H9 (cell line): Measurements from ENCODE around the gene IPO11. TPM values are rescaled to one million over a fixed set of nuclear protein-coding genes. Genes with fewer than 3 reads are reported as not detected.

Experiments
- DNase-seq: peaks from one replicate; pipeline ENCODE4 v3.0.0-alpha.2; 2017
- H2AFZ ChIP-seq: one replicate; pipeline ENCODE4 v1.6.1; 2013; ENCODE audit warnings: mild to moderate bottlenecking, low read length, control low read depth, moderate library complexity
- H2AK5ac ChIP-seq: 2 replicates; pipeline ENCODE4 v1.6.1; 2013; ENCODE audit warnings: low read length, control low read depth, mixed read lengths; ENCODE audit not compliant: insufficient read length
- H2BK120ac ChIP-seq: one replicate; pipeline ENCODE4 v1.6.1; 2013; ENCODE audit warnings: low read depth, mild to moderate bottlenecking, low read length, control low read depth, inconsistent platforms; ENCODE audit not compliant: poor library complexity, severe bottlenecking
- H2BK12ac ChIP-seq: 2 replicates; pipeline ENCODE4 v1.6.1; 2013; ENCODE audit warnings: low read length, control low read depth, mixed read lengths, low read depth; ENCODE audit not compliant: insufficient read length
- H2BK15ac ChIP-seq: 2 replicates; pipeline ENCODE4 v1.6.1; 2013; ENCODE audit warnings: low read depth, low read length, control low read depth
- H2BK20ac ChIP-seq: one replicate; pipeline ENCODE4 v1.6.1; 2013; ENCODE audit warnings: low read depth, mild to moderate bottlenecking, low read length, control low read depth, inconsistent platforms; ENCODE audit not compliant: poor library complexity, severe bottlenecking
- H2BK5ac ChIP-seq: 2 replicates; pipeline ENCODE4 v1.6.1; 2013; ENCODE audit warnings: low read length, control low read depth, mixed read lengths; ENCODE audit not compliant: insufficient read length
- H3K14ac ChIP-seq: 2 replicates; pipeline ENCODE4 v1.6.1; 2013; ENCODE audit warnings: low read length, control low read depth; ENCODE audit not compliant: insufficient read depth
- H3K18ac ChIP-seq: 2 replicates; pipeline ENCODE4 v1.6.1; 2013; ENCODE audit warnings: low read depth, mild to moderate bottlenecking, mixed read lengths, low read length, control low read depth; ENCODE audit not compliant: insufficient read length
- H3K23ac ChIP-seq: 2 replicates; pipeline ENCODE4 v1.6.1; 2013; ENCODE audit warnings: low read length, control low read depth, mixed read lengths, low read depth; ENCODE audit not compliant: insufficient read length
- H3K23me2 ChIP-seq: 2 replicates; pipeline ENCODE4 v1.6.1; 2013; ENCODE audit warnings: low read depth, mild to moderate bottlenecking, mixed read lengths, low read length, control low read depth; ENCODE audit not compliant: insufficient read length, poor library complexity, severe bottlenecking
- H3K27ac ChIP-seq: 2 replicates; pipeline ENCODE4 v1.5.1; 2013; ENCODE audit warnings: low read length, control low read depth, mixed read lengths, low read depth; ENCODE audit not compliant: insufficient read length
- H3K27me3 ChIP-seq: 2 replicates; pipeline ENCODE4 v1.6.1; 2013; ENCODE audit warnings: low read length, control low read depth, inconsistent platforms; ENCODE audit not compliant: insufficient read depth
- H3K4ac ChIP-seq: 2 replicates; pipeline ENCODE4 v1.6.1; 2013; ENCODE audit warnings: low read depth, mild to moderate bottlenecking, control low read depth, inconsistent platforms, low read length, moderate library complexity
- H3K4me1 ChIP-seq: 2 replicates; pipeline ENCODE4 v1.6.1; 2013; ENCODE audit warnings: low read length, control low read depth, inconsistent platforms; ENCODE audit not compliant: insufficient read depth
- H3K4me2 ChIP-seq: 2 replicates; pipeline ENCODE4 v1.6.1; 2013; ENCODE audit warnings: low read length, control low read depth, mixed read lengths; ENCODE audit not compliant: insufficient read length, insufficient read depth
- H3K56ac ChIP-seq: 2 replicates; pipeline ENCODE4 v1.6.1; 2013; ENCODE audit warnings: low read depth, mild to moderate bottlenecking, mixed read lengths, low read length, control low read depth; ENCODE audit not compliant: insufficient read length
- H3K79me1 ChIP-seq: 2 replicates; pipeline ENCODE4 v1.6.1; 2013; ENCODE audit warnings: low read depth, mild to moderate bottlenecking, moderate library complexity, low read length, control low read depth, inconsistent platforms; ENCODE audit not compliant: insufficient read depth, poor library complexity, severe bottlenecking
- H3K79me2 ChIP-seq: 2 replicates; pipeline ENCODE4 v1.6.1; 2013; ENCODE audit warnings: low read length, control low read depth, inconsistent platforms; ENCODE audit not compliant: insufficient read depth
- H3K9ac ChIP-seq: 2 replicates; pipeline ENCODE4 v1.6.1; 2013; ENCODE audit warnings: low read length, control low read depth, mixed read lengths; ENCODE audit not compliant: insufficient read length; ENCODE audit errors: extremely low read depth
- H3K9me3 ChIP-seq: one replicate; pipeline ENCODE4 v1.6.1; 2013; ENCODE audit warnings: low read depth, low read length, inconsistent platforms; ENCODE audit not compliant: control insufficient read depth
- H3T11ph ChIP-seq: one replicate; pipeline ENCODE4 v1.6.1; 2013; ENCODE audit warnings: mild to moderate bottlenecking, low read length, control low read depth, inconsistent platforms
- H4K20me1 ChIP-seq: one replicate; pipeline ENCODE4 v1.6.1; 2013; ENCODE audit not compliant: control insufficient read depth, insufficient read length, insufficient read depth
- H4K5ac ChIP-seq: 2 replicates; pipeline ENCODE4 v1.6.1; 2013; ENCODE audit warnings: low read depth, mild to moderate bottlenecking, mixed read lengths, low read length, control low read depth; ENCODE audit not compliant: insufficient read length
- H4K8ac ChIP-seq: replicated peaks from 2 replicates; pipeline ENCODE4 v1.6.1; 2013; ENCODE audit warnings: low read length, control low read depth, mixed read lengths, low read depth; ENCODE audit not compliant: insufficient read length
- H4K91ac ChIP-seq: 2 replicates; pipeline ENCODE4 v1.6.1; 2013; ENCODE audit warnings: low read depth, mild to moderate bottlenecking, moderate library complexity, mixed read lengths, low read length, control low read depth; ENCODE audit not compliant: insufficient read length
- H3K27ac Mint-ChIP-seq, 3 experiments: 2 replicates in 2 of 3; 3 replicates in 1 of 3; pipeline ENCODE4 v1.8.0; 2020 to 2021; ENCODE audit warnings: mixed read lengths in 3 of 3, mild to moderate bottlenecking in 1 of 3, moderate library complexity in 1 of 3
- H3K27me3 Mint-ChIP-seq: 2 replicates; pipeline ENCODE4 v1.8.0; 2021; ENCODE audit warnings: low read depth, mild to moderate bottlenecking, moderate library complexity, mixed read lengths
- H3K36me3 Mint-ChIP-seq, 3 experiments: 2 replicates in 2 of 3; 3 replicates in 1 of 3; pipeline ENCODE4 v1.8.0; 2020 to 2021; ENCODE audit warnings: low read depth in 3 of 3, mixed read lengths in 3 of 3; ENCODE audit not compliant: insufficient read depth in 1 of 3
- H3K4me1 Mint-ChIP-seq, 2 experiments: 2 replicates each; pipeline ENCODE4 v1.8.0; 2020; ENCODE audit warnings: mixed read lengths in 2 of 2
- H3K4me3 Mint-ChIP-seq, 2 experiments: 2 replicates in 1 of 2; 3 replicates in 1 of 2; pipeline ENCODE4 v1.8.0; 2020 to 2021; ENCODE audit warnings: mild to moderate bottlenecking in 2 of 2, mixed read lengths in 2 of 2, moderate library complexity in 1 of 2
- H3K9me3 Mint-ChIP-seq, 2 experiments: 2 replicates in 1 of 2; 3 replicates in 1 of 2; pipeline ENCODE4 v1.8.0; 2020; ENCODE audit warnings: mild to moderate bottlenecking in 2 of 2, mixed read lengths in 2 of 2, moderate library complexity in 1 of 2
- CTCF ChIP-seq: fragments of 200-600 bp; sonication (generic); conservative IDR thresholded peaks from 3 replicates; pipeline ENCODE4 v1.8.0; 2021; ENCODE audit warnings: antibody characterized with exemption, mild to moderate bottlenecking
- WGBS: extraction: QIAGEN DNeasy Blood & Tissue Kit; methylation state at CpG from one replicate; pipeline ENCODE4 v1.1.7; 2013; ENCODE audit warnings: missing lambda C conversion rate, low lambda C conversion rate, mixed read lengths; ENCODE audit not compliant: insufficient read length; ENCODE audit errors: extremely low coverage; 5-methylcytosine and 5-hydroxymethylcytosine counted together
- total RNA-seq: library from RNA; stranded (reverse); gene quantifications from 2 replicates; pipeline ENCODE4 v1.2.1, GENCODE V29; 2021

Gene IPO11
- total RNA-seq, 1 experiment from 2014 or later: 63.0 TPM

GRCh38 chr5:62597314-62597713, 184.8 kb downstream of the IPO11 start:
- no peak overlapping the region for H3K18ac ChIP-seq
- no peak overlapping the region for H4K8ac ChIP-seq
- no peak overlapping the region for H2BK120ac ChIP-seq
- no peak overlapping the region for H2BK15ac ChIP-seq
- no peaks in the 10 kb centered on the region for H3K9me3 ChIP-seq
- no peak overlapping the region for H2AK5ac ChIP-seq
- no peaks in the 10 kb centered on the region for H3K79me1 ChIP-seq
- no peak overlapping the region for H3K9ac ChIP-seq
- Mint-ChIP-seq H3K27me3 (no peaks in the 10 kb centered on the region), H3K9me3 (no peaks in the 10 kb centered on the region), H3K4me3 (no peak overlapping the region), H3K27ac (no peak overlapping the region), H3K4me1 (peaks cover 17 to 21% of the 10 kb centered on the region in 2 experiments), H3K36me3 (peaks cover 6 to 11% (median 8%) of the 10 kb centered on the region in 3 experiments)
- no CpG with 5 or more reads among the region's 2 CpGs for WGBS
- no peak overlapping the region for H3K23ac ChIP-seq
- no peak overlapping the region for H3K4me2 ChIP-seq
- H4K91ac ChIP-seq: no peak overlapping the region
- H3K56ac ChIP-seq: no peak overlapping the region
- no peak overlapping the region for H2AFZ ChIP-seq
- no peak for TF ChIP-seq CTCF
- no peak overlapping the region for H3K14ac ChIP-seq
- H2BK12ac ChIP-seq: no peak overlapping the region
- no peak overlapping the region for H2BK20ac ChIP-seq
- no peaks in the 10 kb centered on the region for H3K79me2 ChIP-seq
- H3T11ph ChIP-seq: no peak overlapping the region
- H3K23me2 ChIP-seq: no peaks in the 10 kb centered on the region
- no peak overlapping the region for H3K4ac ChIP-seq
- H4K5ac ChIP-seq: no peak overlapping the region
- DNase-seq: no peak
- no peak overlapping the region for H2BK5ac ChIP-seq
- no peaks in the 10 kb centered on the region for H3K27me3 ChIP-seq
- H3K4me1 ChIP-seq: peaks cover 8% of the 10 kb centered on the region; the same call in 1 of the 2 replicates
- no peak overlapping the region for H3K27ac ChIP-seq
- no peaks in the 10 kb centered on the region for H4K20me1 ChIP-seq
